Measurements from ENCODE around the gene SLC25A38.

DNA sequence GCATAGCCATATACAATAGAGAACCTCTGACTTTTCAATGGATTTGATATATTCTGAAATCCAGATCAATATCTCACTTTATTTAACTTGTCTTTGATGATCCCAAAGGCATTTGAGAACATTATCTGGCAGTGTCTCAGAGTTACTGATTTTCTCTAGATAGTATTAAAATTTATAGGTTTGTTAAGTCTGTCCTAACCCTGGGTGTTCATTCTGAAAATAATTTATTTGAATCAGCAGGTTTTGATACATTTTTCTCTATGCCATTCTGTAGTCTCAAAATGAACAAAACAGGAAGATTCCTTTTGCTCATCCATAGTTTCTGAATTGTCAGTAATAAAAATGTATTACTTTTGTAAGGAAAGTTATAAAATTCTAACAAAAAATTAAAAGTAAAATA lies 39.4 kb upstream of the SLC25A38 start:
- TF ChIP-seq, protein P1, sequence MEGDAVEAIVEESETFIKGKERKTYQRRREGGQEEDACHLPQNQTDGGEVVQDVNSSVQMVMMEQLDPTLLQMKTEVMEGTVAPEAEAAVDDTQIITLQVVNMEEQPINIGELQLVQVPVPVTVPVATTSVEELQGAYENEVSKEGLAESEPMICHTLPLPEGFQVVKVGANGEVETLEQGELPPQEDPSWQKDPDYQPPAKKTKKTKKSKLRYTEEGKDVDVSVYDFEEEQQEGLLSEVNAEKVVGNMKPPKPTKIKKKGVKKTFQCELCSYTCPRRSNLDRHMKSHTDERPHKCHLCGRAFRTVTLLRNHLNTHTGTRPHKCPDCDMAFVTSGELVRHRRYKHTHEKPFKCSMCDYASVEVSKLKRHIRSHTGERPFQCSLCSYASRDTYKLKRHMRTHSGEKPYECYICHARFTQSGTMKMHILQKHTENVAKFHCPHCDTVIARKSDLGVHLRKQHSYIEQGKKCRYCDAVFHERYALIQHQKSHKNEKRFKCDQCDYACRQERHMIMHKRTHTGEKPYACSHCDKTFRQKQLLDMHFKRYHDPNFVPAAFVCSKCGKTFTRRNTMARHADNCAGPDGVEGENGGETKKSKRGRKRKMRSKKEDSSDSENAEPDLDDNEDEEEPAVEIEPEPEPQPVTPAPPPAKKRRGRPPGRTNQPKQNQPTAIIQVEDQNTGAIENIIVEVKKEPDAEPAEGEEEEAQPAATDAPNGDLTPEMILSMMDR (IDR thresholded peaks at IDR 0.05): no peak
- TF ChIP-seq POLR2A (IDR thresholded peaks at IDR 0.05; ENCODE audit: low read depth): no peak

Measured in esophagus muscularis mucosa (tissue), 3 donors.